ENCODE results near the gene CERS5.
"Not testable (repeated sequence)": the region's sequence is repeated elsewhere in the genome, so short reads cannot be mapped to it uniquely, and the experiment has no call there.

Gene CERS5

DNA sequence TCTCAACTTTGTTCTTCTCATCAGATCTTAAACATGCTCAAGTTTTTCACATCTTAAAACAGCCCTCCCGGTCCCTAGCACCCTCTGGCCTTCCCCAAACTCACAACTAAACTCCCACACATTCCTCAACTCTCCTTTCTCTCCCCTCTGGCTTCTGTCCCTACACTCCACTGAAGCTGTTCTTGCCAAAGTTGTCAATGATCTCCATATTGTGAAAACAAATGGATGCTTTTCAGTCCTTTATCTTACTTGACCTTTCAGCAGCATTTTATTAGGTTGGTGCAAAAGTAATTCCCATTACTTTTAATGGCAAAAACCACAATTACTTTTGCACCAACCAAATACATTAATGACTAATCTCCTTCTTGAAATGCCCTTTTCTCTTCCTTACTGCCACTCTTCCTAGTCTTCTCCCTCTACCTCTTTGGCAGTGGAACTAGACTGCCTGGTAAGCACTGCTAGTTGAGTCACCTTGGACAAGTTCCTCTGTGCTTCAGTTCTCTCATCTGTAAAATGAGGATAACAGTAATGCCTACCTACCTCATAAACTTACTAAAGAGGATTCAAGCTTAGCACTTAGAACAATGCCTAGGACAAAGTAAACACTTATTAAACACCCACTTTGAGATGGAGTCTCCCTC, 16.0 kb downstream of the CERS5 start:
- TF ChIP-seq, protein P1, sequence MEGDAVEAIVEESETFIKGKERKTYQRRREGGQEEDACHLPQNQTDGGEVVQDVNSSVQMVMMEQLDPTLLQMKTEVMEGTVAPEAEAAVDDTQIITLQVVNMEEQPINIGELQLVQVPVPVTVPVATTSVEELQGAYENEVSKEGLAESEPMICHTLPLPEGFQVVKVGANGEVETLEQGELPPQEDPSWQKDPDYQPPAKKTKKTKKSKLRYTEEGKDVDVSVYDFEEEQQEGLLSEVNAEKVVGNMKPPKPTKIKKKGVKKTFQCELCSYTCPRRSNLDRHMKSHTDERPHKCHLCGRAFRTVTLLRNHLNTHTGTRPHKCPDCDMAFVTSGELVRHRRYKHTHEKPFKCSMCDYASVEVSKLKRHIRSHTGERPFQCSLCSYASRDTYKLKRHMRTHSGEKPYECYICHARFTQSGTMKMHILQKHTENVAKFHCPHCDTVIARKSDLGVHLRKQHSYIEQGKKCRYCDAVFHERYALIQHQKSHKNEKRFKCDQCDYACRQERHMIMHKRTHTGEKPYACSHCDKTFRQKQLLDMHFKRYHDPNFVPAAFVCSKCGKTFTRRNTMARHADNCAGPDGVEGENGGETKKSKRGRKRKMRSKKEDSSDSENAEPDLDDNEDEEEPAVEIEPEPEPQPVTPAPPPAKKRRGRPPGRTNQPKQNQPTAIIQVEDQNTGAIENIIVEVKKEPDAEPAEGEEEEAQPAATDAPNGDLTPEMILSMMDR (IDR thresholded peaks at IDR 0.05; ENCODE audit: extremely low read depth, missing control alignments), result no peak
- no peak for DNase-seq (ENCODE audit: low spot score)

DNA sequence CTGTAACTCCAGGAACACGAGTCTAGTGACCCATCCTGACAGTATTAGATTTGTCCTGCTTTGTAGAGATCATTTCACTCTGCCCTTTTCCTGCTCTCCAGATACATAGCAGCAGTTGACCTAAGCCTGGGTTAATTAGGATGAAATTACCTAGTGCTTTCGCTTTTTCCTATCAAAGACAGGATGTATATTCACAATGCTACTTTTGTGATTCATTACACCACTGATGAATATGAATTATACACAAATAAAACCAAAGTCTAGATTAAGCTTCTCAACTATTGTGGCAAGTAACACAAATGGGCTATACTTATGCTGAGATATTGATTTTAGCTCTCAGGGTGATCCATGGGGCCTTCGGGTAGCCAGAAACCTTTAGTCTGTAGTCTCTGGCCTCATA, 17.9 kb downstream of the CERS5 start:
- TF ChIP-seq, protein P1 (IDR thresholded peaks at IDR 0.05; ENCODE audit: extremely low read depth, missing control alignments), result no peak
- no peak for DNase-seq (ENCODE audit: low spot score)

DNA sequence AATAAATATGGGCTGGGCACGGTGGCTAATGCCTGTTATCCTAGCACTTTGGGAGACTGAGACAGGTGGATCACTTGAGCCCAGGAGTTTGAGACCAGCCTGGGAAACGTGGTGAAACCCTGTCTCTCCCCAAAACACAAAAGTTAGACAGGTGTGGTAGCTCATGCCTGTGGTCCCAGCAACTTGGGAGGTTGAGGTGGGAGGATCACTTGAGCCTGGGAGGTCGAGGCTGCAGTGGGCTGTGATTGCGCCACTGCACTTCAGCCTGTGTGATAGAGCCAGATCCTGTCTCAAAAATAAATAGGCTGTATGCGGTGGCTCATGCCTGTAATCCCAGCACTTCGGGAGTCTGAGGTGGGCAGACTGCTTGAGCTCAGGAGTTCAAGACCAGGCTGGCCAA, 19.2 kb downstream of the CERS5 start:
- DNase-seq (ENCODE audit: low spot score), result not testable (repeated sequence)

DNA sequence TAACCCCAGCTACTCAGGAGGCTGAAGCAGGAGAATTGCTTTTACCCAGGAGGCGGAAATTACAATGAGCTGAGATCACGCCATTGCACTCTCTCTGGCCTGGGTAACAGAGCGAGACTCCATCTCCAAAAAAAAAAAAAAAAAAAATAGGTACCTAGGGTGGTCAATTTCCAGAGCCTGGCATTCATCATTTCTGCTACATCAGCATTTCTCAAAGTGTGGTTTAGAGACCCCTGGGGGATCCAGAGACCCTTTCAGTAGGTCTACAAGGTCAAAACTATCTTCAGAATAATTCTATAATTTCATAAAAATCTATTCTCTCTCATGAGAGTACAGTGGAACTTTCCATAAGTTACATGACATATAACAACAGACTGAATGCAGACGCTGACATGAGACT, 19.9 kb downstream of the CERS5 start:
- DNase-seq (ENCODE audit: low spot score), result no peak
- TF ChIP-seq, protein P1 (IDR thresholded peaks at IDR 0.05; ENCODE audit: extremely low read depth, missing control alignments), result no peak

DNA sequence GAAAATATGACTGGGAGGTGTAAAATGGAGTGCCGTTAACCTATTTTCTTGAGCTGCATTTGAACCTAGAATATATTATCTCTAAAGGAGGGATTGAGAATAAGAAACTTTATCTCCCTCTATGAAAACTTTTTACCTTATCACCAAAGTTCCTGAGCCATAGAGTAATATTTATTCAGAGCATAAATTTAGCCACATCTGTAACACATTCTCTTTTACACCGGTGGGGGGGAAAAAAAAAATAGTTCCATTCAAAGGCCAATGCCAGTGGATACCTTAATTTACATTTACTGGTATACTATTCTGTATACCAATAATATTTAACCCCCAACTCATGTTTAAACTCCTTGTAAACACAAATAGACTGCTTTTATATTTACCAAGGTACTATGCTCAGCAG, 21.7 kb downstream of the CERS5 start:
- no peak for DNase-seq (ENCODE audit: low spot score)
- TF ChIP-seq, protein P1 (IDR thresholded peaks at IDR 0.05; ENCODE audit: extremely low read depth, missing control alignments), result no peak

DNA sequence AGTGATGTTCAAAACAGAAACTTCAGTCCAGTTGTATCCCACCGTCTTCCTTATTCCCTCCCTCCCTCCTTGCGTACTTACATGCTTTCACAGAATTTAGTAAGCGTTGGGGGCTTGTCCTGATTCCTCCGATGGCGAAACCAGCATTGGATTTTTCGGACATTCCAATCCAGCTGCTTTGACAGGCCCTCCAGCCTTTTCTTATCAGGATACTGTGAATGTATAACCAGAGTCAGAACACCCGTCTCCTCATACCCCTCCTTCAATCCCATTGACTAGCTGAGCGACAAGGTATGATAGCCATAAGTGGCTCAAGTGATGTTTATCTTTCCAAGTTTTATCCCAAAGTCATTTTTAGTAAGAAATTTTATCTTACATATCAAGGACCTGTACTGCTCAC, 24.2 kb downstream of the CERS5 start:
- no peak for DNase-seq (ENCODE audit: low spot score)
- TF ChIP-seq, protein P1 (IDR thresholded peaks at IDR 0.05; ENCODE audit: extremely low read depth, missing control alignments), result no peak

DNA sequence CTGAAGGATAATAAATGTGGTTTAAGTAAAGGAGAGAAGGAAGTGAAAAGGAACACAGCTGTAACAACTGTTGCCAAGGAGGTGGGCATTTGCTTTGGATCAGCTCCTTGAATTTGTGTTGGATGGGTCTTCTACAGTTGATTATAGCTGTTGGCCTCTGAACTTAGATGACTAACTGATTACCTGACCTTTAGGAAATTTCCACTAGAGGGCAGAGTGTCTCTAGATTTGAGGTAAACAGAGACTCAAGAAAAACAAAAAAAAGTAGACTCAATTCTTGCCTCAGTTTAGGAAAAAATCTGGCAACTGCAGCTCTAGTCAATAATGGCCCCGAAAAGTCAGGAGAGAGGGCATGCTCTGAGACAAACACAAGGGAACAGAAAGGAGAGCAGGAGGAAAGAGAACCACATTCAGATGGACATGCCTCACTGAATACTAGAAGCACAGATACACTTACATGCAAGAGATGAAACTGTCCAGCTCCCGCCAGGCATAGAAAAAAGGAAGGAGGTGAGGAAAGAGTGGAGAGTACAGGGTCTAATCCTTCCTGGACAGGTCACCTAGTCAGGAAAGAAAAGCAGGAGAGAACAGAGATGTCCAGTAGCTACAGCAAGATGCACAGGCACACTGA, 34.5 kb downstream of the CERS5 start:
- peak; percentile 37 for DNase-seq (ENCODE audit: low spot score)
- TF ChIP-seq, protein P1 (IDR thresholded peaks at IDR 0.05; ENCODE audit: extremely low read depth, missing control alignments), result peak; percentile 14

DNA sequence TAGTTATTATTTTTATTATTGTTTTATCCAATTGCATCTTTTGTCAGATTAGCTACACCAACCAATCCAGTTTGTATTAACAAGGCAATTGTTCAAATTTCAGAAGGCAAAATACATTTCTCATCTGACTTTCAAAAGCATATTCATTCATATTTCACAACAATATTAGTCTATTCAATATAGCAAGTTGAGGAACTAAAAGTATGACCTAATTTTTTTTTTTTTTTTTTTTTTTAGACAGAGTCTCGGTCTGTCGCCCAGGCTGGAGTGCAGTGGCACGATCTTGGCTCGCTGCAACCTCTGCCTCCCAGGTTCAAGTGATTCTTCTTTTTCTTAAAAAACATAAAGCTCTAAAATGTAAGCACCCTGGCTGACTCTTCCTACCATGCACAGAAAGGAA, 37.9 kb downstream of the CERS5 start:
- TF ChIP-seq, protein P1 (IDR thresholded peaks at IDR 0.05; ENCODE audit: extremely low read depth, missing control alignments), result no peak
- DNase-seq (ENCODE audit: low spot score), result no peak
